GM23338 (cell line): ENCODE data around the gene EQTN. TPM values are rescaled to one million over a fixed set of nuclear protein-coding genes. Genes with fewer than 3 reads are reported as not detected.

Source experiments
- ATAC-seq: fragments of 200-7000 bp; cut with Tn5 transposase; 3 replicates; pipeline ENCODE4 v1.9.1; 2020
- DNase-seq: peaks from one replicate; pipeline ENCODE4 v3.0.0-alpha.2; 2015; ENCODE audit warnings: low spot score
- H2AFZ ChIP-seq: fragments of 200-600 bp; sonication (generic); 2 replicates; pipeline ENCODE4 v1.8.0; 2016; ENCODE audit warnings: antibody characterized with exemption, mild to moderate bottlenecking, moderate library complexity
- H3F3A ChIP-seq: fragments of 200-600 bp; sonication (generic); replicated peaks from 2 replicates; pipeline ENCODE4 v1.8.0; 2017; ENCODE audit warnings: antibody characterized with exemption, mixed run types, low read depth
- H3K27ac ChIP-seq: fragments of 200-600 bp; sonication (generic); 2 replicates; pipeline ENCODE4 v1.6.1; 2016; ENCODE audit warnings: low read depth
- H3K27me3 ChIP-seq: fragments of 200-600 bp; sonication (generic); 2 replicates; pipeline ENCODE4 v1.8.0; 2016; ENCODE audit warnings: mild to moderate bottlenecking, mixed run types, moderate library complexity; ENCODE audit not compliant: insufficient read depth
- H3K36me3 ChIP-seq: fragments of 200-600 bp; sonication (generic); 2 replicates; pipeline ENCODE4 v1.8.0; 2016; ENCODE audit warnings: mild to moderate bottlenecking; ENCODE audit not compliant: insufficient read depth
- H3K4me1 ChIP-seq: fragments of 200-600 bp; sonication (generic); 2 replicates; pipeline ENCODE4 v1.8.0; 2016; ENCODE audit warnings: mild to moderate bottlenecking, moderate library complexity; ENCODE audit not compliant: insufficient read depth
- H3K4me2 ChIP-seq: fragments of 200-600 bp; sonication (generic); 2 replicates; pipeline ENCODE4 v1.7.1; 2017; ENCODE audit warnings: mixed run types
- H3K4me3 ChIP-seq: fragments of 200-600 bp; sonication (generic); 2 replicates; pipeline ENCODE4 v1.6.1; 2016; ENCODE audit warnings: mixed run types
- H3K79me2 ChIP-seq: fragments of 200-600 bp; sonication (generic); replicated peaks from 2 replicates; pipeline ENCODE4 v1.8.0; 2017; ENCODE audit warnings: mild to moderate bottlenecking; ENCODE audit not compliant: insufficient read depth
- H3K9me2 ChIP-seq: fragments of 200-600 bp; sonication (generic); 2 replicates; pipeline ENCODE4 v1.8.0; 2017; ENCODE audit not compliant: insufficient read depth
- H4K20me1 ChIP-seq: fragments of 200-600 bp; sonication (generic); replicated peaks from 2 replicates; pipeline ENCODE4 v1.8.0; 2017; ENCODE audit warnings: mild to moderate bottlenecking; ENCODE audit not compliant: insufficient read depth
- H3K27ac Mint-ChIP-seq: 2 replicates; pipeline ENCODE4 v1.8.0; 2020; ENCODE audit warnings: inconsistent platforms, mild to moderate bottlenecking, moderate library complexity, mixed read lengths
- H3K27me3 Mint-ChIP-seq: 3 replicates; pipeline ENCODE4 v1.8.0; 2022; ENCODE audit warnings: low read depth, mild to moderate bottlenecking, moderate library complexity, mixed read lengths, inconsistent platforms; ENCODE audit not compliant: insufficient read depth, poor library complexity
- H3K36me3 Mint-ChIP-seq: 3 replicates; pipeline ENCODE4 v1.8.0; 2021; ENCODE audit warnings: low read depth, mild to moderate bottlenecking, inconsistent platforms, moderate library complexity, mixed read lengths
- H3K4me1 Mint-ChIP-seq: 3 replicates; pipeline ENCODE4 v1.8.0; 2020; ENCODE audit warnings: mild to moderate bottlenecking, inconsistent platforms, mixed read lengths
- H3K4me3 Mint-ChIP-seq: 3 replicates; pipeline ENCODE4 v1.8.0; 2021; ENCODE audit warnings: moderate library complexity, mild to moderate bottlenecking, inconsistent platforms, mixed read lengths
- H3K9me3 Mint-ChIP-seq: 3 replicates; pipeline ENCODE4 v1.8.0; 2020; ENCODE audit warnings: moderate library complexity, mild to moderate bottlenecking, inconsistent platforms, mixed read lengths
- CREB1 ChIP-seq: fragments of 250-450 bp; sonication (Bioruptor Pico); IDR thresholded peaks from 2 replicates; pipeline ENCODE4 v1.5.0; 2020; ENCODE audit warnings: low read depth, mild to moderate bottlenecking, moderate library complexity
- CTCF ChIP-seq, 2 experiments: fragments of 200-600 bp in 1 of 2; sonication (generic) in 1 of 2; conservative IDR thresholded peaks; 2 replicates each; pipeline versions ENCODE4 v1.5.1 to v1.6.1; 2016 to 2017; ENCODE audit warnings: antibody characterized with exemption in 2 of 2, low read depth in 2 of 2, mild to moderate bottlenecking in 2 of 2, moderate library complexity in 1 of 2
- ETS1 ChIP-seq: IDR thresholded peaks from 2 replicates; pipeline ENCODE4 v1.6.1; 2016; ENCODE audit warnings: antibody characterized with exemption
- EZH2 ChIP-seq: fragments of 200-600 bp; sonication (generic); IDR thresholded peaks from one replicate; pipeline ENCODE4 v1.8.0; 2017; ENCODE audit warnings: antibody characterized with exemption, mild to moderate bottlenecking, low read depth; ENCODE audit not compliant: unreplicated experiment
- EZH2phosphoT487 ChIP-seq: fragments of 200-600 bp; sonication (generic); IDR thresholded peaks from one replicate; pipeline ENCODE4 v1.8.1; 2018; ENCODE audit warnings: antibody characterized with exemption; ENCODE audit not compliant: unreplicated experiment
- JUNB ChIP-seq: IDR thresholded peaks from one replicate; pipeline ENCODE4 v1.6.1; 2016; ENCODE audit warnings: antibody characterized with exemption; ENCODE audit not compliant: unreplicated experiment
- NANOG ChIP-seq: IDR thresholded peaks from 2 replicates; pipeline ENCODE4 v1.6.1; 2016; ENCODE audit warnings: antibody characterized with exemption, borderline replicate concordance
- POLR2AphosphoS5 ChIP-seq: IDR thresholded peaks from 2 replicates; pipeline ENCODE4 v1.6.1; 2016; ENCODE audit warnings: antibody characterized with exemption, low read depth
- REST ChIP-seq: IDR thresholded peaks from one replicate; pipeline ENCODE4 v1.6.1; 2018; ENCODE audit warnings: antibody characterized with exemption; ENCODE audit not compliant: unreplicated experiment
- STAT1 ChIP-seq: IDR thresholded peaks from one replicate; pipeline ENCODE4 v1.6.1; 2016; ENCODE audit warnings: antibody characterized with exemption; ENCODE audit not compliant: unreplicated experiment
- ZNF114 ChIP-seq: fragments of 250-450 bp; sonication (Bioruptor Pico); IDR thresholded peaks from 2 replicates; pipeline ENCODE4 v1.5.0; 2020; ENCODE audit warnings: mild to moderate bottlenecking, moderate library complexity
- ZNF331 ChIP-seq: fragments of 250-450 bp; sonication (Bioruptor Pico); IDR thresholded peaks from 2 replicates; pipeline ENCODE4 v1.5.0; 2020; ENCODE audit warnings: low read depth, mild to moderate bottlenecking, moderate library complexity
- ZNF462 ChIP-seq: fragments of 250-450 bp; sonication (Bioruptor Pico); IDR thresholded peaks from 2 replicates; pipeline ENCODE4 v1.5.0; 2020; ENCODE audit warnings: mild to moderate bottlenecking, moderate library complexity
- polyA plus RNA-seq: library from polyadenylated mRNA; unstranded; fragments of >200 nt; fragmentation: Nextera tagmentation; extraction: Ambion mirVana; gene quantifications from 2 replicates; pipeline ENCODE4 v1.2.1, GENCODE V29; 2016
- total RNA-seq: library from RNA; depleted of rRNA; stranded (reverse); fragments of >200 nt; shearing (Covaris generic); gene quantifications from 2 replicates; pipeline ENCODE4 v1.2.3, GENCODE V29; 2014

The EQTN gene
- total and polyA plus RNA-seq, 2 experiments from 2014 or later = 0.24 TPM; not detected in 1

- H3K9me2 ChIP-seq = no peaks in the 10 kb centered on the region
- no peak overlapping the region for H3K27ac Mint-ChIP-seq
- ATAC-seq = no peak
- H3K4me1 ChIP-seq = peaks cover 9% of the 10 kb centered on the region; the same call in 1 of the 2 replicates
- no peak overlapping the region for H3K4me3 ChIP-seq
- TF ChIP-seq JUNB = no peak
- no peak for TF ChIP-seq ETS1
- TF ChIP-seq ZNF331 (CRISPR knock-in tag) = no peak
- no peak for TF ChIP-seq CREB1 (CRISPR knock-in tag)
- TF ChIP-seq ZNF462 (CRISPR knock-in tag) = no peak
- no peak for TF ChIP-seq REST
- TF ChIP-seq NANOG = no peak
- no peak for TF ChIP-seq CTCF (conservative IDR thresholded peaks at IDR 0.05; ENCODE audit: low read depth in 2 of 2)
- TF ChIP-seq POLR2AphosphoS5 = no peak
- TF ChIP-seq EZH2 = no peak
- no peak for TF ChIP-seq EZH2phosphoT487
- no peak for TF ChIP-seq STAT1
- no peak for TF ChIP-seq ZNF114 (CRISPR knock-in tag)
- no peak overlapping the region for H2AFZ ChIP-seq
- no peaks in the 10 kb centered on the region for H3K79me2 ChIP-seq
- H3K4me3 Mint-ChIP-seq = no peak overlapping the region
- H3K4me1 Mint-ChIP-seq = peaks cover 32% of the 10 kb centered on the region
- H3K36me3 Mint-ChIP-seq = peaks cover 40% of the 10 kb centered on the region
- H3K27me3 ChIP-seq = no peaks in the 10 kb centered on the region
- DNase-seq = no peak
- H3K27ac ChIP-seq = no peak overlapping the region
- no peaks in the 10 kb centered on the region for H3K36me3 ChIP-seq
- peaks cover 12% of the 10 kb centered on the region for H3K9me3 Mint-ChIP-seq
- H3F3A ChIP-seq = no peaks in the 10 kb centered on the region
- peaks cover 6% of the 10 kb centered on the region for H3K27me3 Mint-ChIP-seq
- no peak overlapping the region for H3K4me2 ChIP-seq
- peaks cover 5% of the 10 kb centered on the region; the same call in 1 of the 2 replicates for H4K20me1 ChIP-seq
Observed at GRCh38 chr9:27329291-27329690, 32.3 kb upstream of the EQTN start.
